A549 (cell line): ENCODE measurements around the gene LOXL4.

Experiments
- ATOH8 ChIP-seq: fragments of 250-450 bp; sonication (Bioruptor Pico); IDR thresholded peaks from 2 replicates; pipeline ENCODE4 v1.5.0; 2020; ENCODE audit warnings: low read depth, mild to moderate bottlenecking, moderate library complexity
- CTCF ChIP-seq: fragments of >200 bp; sonication (Bioruptor Twin); formaldehyde crosslinking; IDR thresholded peaks from 3 replicates; pipeline ENCODE4 v1.5.1; 2016
- EHF ChIP-seq: fragments of 250-450 bp; sonication (Bioruptor Pico); IDR thresholded peaks from 2 replicates; pipeline ENCODE4 v1.5.0; 2020; ENCODE audit warnings: mild to moderate bottlenecking
- FOSL2 ChIP-seq, 2 experiments: fragments of 450-650 bp in 1 of 2; fragments of >200 bp in 1 of 2; sonication (Bioruptor Twin) in 1 of 2; formaldehyde crosslinking; IDR thresholded peaks; 2 replicates each; pipeline versions ENCODE4 v1.5.0 to v1.6.1; 2016 to 2020; ENCODE audit warnings: mild to moderate bottlenecking in 1 of 2, moderate library complexity in 1 of 2
- POLR2A ChIP-seq: IDR thresholded peaks from 2 replicates; pipeline ENCODE4 v1.6.1; 2012; ENCODE audit warnings: mild to moderate bottlenecking, low read length
- POLR2AphosphoS2 ChIP-seq: conservative IDR thresholded peaks from 2 replicates; pipeline ENCODE4 v1.6.1; 2012; ENCODE audit warnings: low read length, improper control_type of control experiment, inconsistent platforms
- RAD21 ChIP-seq, 2 experiments: fragments of >200 bp in 1 of 2; sonication (Bioruptor Twin) in 1 of 2; formaldehyde crosslinking in 1 of 2; IDR thresholded peaks in 1 of 2; conservative IDR thresholded peaks in 1 of 2; 2 replicates in 1 of 2; 3 replicates in 1 of 2; pipeline ENCODE4 v1.6.1; 2012 to 2018; ENCODE audit warnings: inconsistent platforms in 1 of 2
- REST ChIP-seq: fragments of 200-600 bp; sonication (generic); IDR thresholded peaks from 2 replicates; pipeline ENCODE4 v1.6.1; 2016; ENCODE audit warnings: antibody characterized with exemption, mild to moderate bottlenecking, moderate library complexity
- ZFP36 ChIP-seq: fragments of 450-650 bp; IDR thresholded peaks from 2 replicates; pipeline ENCODE4 v1.6.1; 2014; ENCODE audit warnings: borderline replicate concordance; ENCODE audit not compliant: partially characterized antibody
- TF ChIP-seq, protein P1 (sequence below): fragments of 150-350 bp; IDR thresholded peaks from 2 replicates; pipeline ENCODE4 v1.6.1; 2014; ENCODE audit warnings: low read depth, mild to moderate bottlenecking, low read length

DNA sequence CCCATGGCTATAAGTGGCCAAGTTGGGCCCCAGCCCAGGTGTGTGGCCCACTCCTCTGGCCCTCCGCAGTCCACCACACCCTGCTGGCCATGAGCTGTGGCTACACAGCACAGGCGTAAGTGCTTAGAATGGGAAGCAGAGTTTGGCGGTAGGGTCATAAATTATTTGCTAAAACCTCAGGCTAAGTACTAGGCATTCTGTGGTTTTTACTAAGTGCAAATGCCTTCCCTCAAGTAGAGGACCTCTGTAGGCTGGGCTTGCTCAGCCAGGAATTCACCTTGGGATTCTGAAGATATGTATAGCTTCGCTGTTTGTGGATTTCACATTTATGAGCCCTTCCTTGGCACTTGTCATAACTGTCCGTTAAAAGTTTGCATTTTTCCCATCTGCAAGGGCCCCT is 44.8 kb upstream of the LOXL4 start:
- TF ChIP-seq ZFP36 (no peak), CTCF (no peak), POLR2A (no peak), ATOH8 (CRISPR knock-in tag) (no peak), POLR2AphosphoS2 (no peak), EHF (CRISPR knock-in tag) (no peak), FOSL2 (IDR thresholded peaks at IDR 0.05) (no peak), FOSL2 (CRISPR knock-in tag; IDR thresholded peaks at IDR 0.05) (no peak), REST (no peak), RAD21 (conservative IDR thresholded peaks at IDR 0.05 in 1 of 2, IDR thresholded peaks at IDR 0.05 in 1 of 2) (no peak)
- TF ChIP-seq, protein P1, sequence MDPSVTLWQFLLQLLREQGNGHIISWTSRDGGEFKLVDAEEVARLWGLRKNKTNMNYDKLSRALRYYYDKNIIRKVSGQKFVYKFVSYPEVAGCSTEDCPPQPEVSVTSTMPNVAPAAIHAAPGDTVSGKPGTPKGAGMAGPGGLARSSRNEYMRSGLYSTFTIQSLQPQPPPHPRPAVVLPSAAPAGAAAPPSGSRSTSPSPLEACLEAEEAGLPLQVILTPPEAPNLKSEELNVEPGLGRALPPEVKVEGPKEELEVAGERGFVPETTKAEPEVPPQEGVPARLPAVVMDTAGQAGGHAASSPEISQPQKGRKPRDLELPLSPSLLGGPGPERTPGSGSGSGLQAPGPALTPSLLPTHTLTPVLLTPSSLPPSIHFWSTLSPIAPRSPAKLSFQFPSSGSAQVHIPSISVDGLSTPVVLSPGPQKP = no peak
